Astrocyte (in vitro differentiated cells and primary cell): ENCODE results near the gene CAVIN4. TPM values are rescaled to one million over a fixed set of nuclear protein-coding genes. Genes with fewer than 3 reads are reported as not detected.

Experiments used
- DNase-seq: peaks from one replicate; pipeline ENCODE4 v3.0.0-alpha.2; 2010; ENCODE audit warnings: low read depth
- FAIRE-seq: peaks from 2 replicates; lab custom pipeline; 2011; peaks lifted over from hg19 to GRCh38; lab: Jason Lieb, UNC
- H2AFZ ChIP-seq: 2 replicates; pipeline ENCODE4 v1.6.0; 2012; ENCODE audit warnings: low read depth, low read length, inconsistent platforms
- H3K27ac ChIP-seq: 2 replicates; pipeline ENCODE4 v1.5.1; 2011; ENCODE audit warnings: low read depth, low read length, inconsistent platforms
- H3K27me3 ChIP-seq: 2 replicates; pipeline ENCODE4 v1.6.0; 2011; ENCODE audit warnings: low read length, inconsistent platforms; ENCODE audit not compliant: insufficient read depth
- H3K36me3 ChIP-seq: 2 replicates; pipeline ENCODE4 v1.5.1; 2011; ENCODE audit warnings: low read length, inconsistent platforms; ENCODE audit not compliant: insufficient read depth
- H3K4me1 ChIP-seq: 2 replicates; pipeline ENCODE4 v1.5.1; 2011; ENCODE audit warnings: low read length, inconsistent platforms; ENCODE audit not compliant: insufficient read depth
- H3K4me2 ChIP-seq: 2 replicates; pipeline ENCODE4 v1.6.0; 2012; ENCODE audit warnings: low read length, inconsistent platforms
- H3K4me3 ChIP-seq: 2 replicates; pipeline ENCODE4 v1.5.1; 2011; ENCODE audit warnings: low read depth, mild to moderate bottlenecking, low read length, inconsistent platforms; ENCODE audit not compliant: insufficient read depth
- H3K79me2 ChIP-seq: 2 replicates; pipeline ENCODE4 v1.6.0; 2012; ENCODE audit warnings: mild to moderate bottlenecking, low read length, inconsistent platforms; ENCODE audit not compliant: insufficient read depth
- H3K9ac ChIP-seq: 2 replicates; pipeline ENCODE4 v1.6.0; 2012; ENCODE audit warnings: mild to moderate bottlenecking, low read length, inconsistent platforms
- H3K9me3 ChIP-seq: 2 replicates; pipeline ENCODE4 v1.5.1; 2012; ENCODE audit warnings: low read depth, mild to moderate bottlenecking, low read length, inconsistent platforms; ENCODE audit not compliant: insufficient read depth
- H4K20me1 ChIP-seq: 2 replicates; pipeline ENCODE4 v1.6.0; 2012; ENCODE audit warnings: low read length, inconsistent platforms; ENCODE audit not compliant: insufficient read depth
- H3K27ac Mint-ChIP-seq: one replicate; pipeline ENCODE4 v1.8.0; 2021; ENCODE audit warnings: mild to moderate bottlenecking, mixed read lengths; ENCODE audit not compliant: unreplicated experiment
- H3K27me3 Mint-ChIP-seq: one replicate; pipeline ENCODE4 v1.8.0; 2021; ENCODE audit warnings: low read depth, mixed read lengths; ENCODE audit not compliant: unreplicated experiment
- H3K36me3 Mint-ChIP-seq: one replicate; pipeline ENCODE4 v1.8.0; 2021; ENCODE audit warnings: low read depth, mixed read lengths; ENCODE audit not compliant: unreplicated experiment
- H3K4me1 Mint-ChIP-seq: one replicate; pipeline ENCODE4 v1.8.0; 2021; ENCODE audit warnings: low read depth, mixed read lengths; ENCODE audit not compliant: unreplicated experiment
- H3K4me3 Mint-ChIP-seq: one replicate; pipeline ENCODE4 v1.8.0; 2021; ENCODE audit warnings: mild to moderate bottlenecking, moderate library complexity, mixed read lengths; ENCODE audit not compliant: unreplicated experiment
- H3K9me3 Mint-ChIP-seq: one replicate; pipeline ENCODE4 v1.8.0; 2021; ENCODE audit warnings: mild to moderate bottlenecking, mixed read lengths; ENCODE audit not compliant: unreplicated experiment
- EZH2 ChIP-seq: IDR thresholded peaks from 2 replicates; pipeline ENCODE4 v1.6.1; 2012; ENCODE audit warnings: mild to moderate bottlenecking, low read length, inconsistent platforms; ENCODE audit not compliant: insufficient read depth
- total RNA-seq: library from RNA; stranded (reverse); gene quantifications from 2 replicates; pipeline ENCODE4 v1.2.1, GENCODE V29; 2021
- TF ChIP-seq, protein P1 (sequence below): IDR thresholded peaks from 2 replicates; pipeline ENCODE4 v1.5.1; 2011; ENCODE audit warnings: low read depth, mild to moderate bottlenecking, inconsistent platforms, low read length, moderate library complexity; ENCODE audit not compliant: insufficient read depth

CAVIN4 gene
- total RNA-seq, 1 donor from 2014 or later: 4.2 TPM

GRCh38 chr9:100575765-100576386 is 2.0 kb upstream of the CAVIN4 start:
- Mint-ChIP-seq H3K4me3 (no peak overlapping the region), H3K4me1 (peaks cover 52% of the 10 kb centered on the region), H3K9me3 (no peaks in the 10 kb centered on the region), H3K27ac (peak overlapping the region; percentile 55), H3K36me3 (no peaks in the 10 kb centered on the region), H3K27me3 (no peaks in the 10 kb centered on the region)
- H3K27me3 ChIP-seq: no peaks in the 10 kb centered on the region
- peak overlapping the region; percentile 35 for H3K4me2 ChIP-seq
- H3K9me3 ChIP-seq: no peaks in the 10 kb centered on the region
- peaks cover 28% of the 10 kb centered on the region for H3K4me1 ChIP-seq
- no peaks in the 10 kb centered on the region for H4K20me1 ChIP-seq
- H3K27ac ChIP-seq: peak overlapping the region; percentile 2
- FAIRE-seq: peak; percentile 100
- no peak overlapping the region for H3K4me3 ChIP-seq
- H2AFZ ChIP-seq: no peak overlapping the region
- H3K36me3 ChIP-seq: no peaks in the 10 kb centered on the region
- no peak for TF ChIP-seq EZH2
- TF ChIP-seq, protein P1, sequence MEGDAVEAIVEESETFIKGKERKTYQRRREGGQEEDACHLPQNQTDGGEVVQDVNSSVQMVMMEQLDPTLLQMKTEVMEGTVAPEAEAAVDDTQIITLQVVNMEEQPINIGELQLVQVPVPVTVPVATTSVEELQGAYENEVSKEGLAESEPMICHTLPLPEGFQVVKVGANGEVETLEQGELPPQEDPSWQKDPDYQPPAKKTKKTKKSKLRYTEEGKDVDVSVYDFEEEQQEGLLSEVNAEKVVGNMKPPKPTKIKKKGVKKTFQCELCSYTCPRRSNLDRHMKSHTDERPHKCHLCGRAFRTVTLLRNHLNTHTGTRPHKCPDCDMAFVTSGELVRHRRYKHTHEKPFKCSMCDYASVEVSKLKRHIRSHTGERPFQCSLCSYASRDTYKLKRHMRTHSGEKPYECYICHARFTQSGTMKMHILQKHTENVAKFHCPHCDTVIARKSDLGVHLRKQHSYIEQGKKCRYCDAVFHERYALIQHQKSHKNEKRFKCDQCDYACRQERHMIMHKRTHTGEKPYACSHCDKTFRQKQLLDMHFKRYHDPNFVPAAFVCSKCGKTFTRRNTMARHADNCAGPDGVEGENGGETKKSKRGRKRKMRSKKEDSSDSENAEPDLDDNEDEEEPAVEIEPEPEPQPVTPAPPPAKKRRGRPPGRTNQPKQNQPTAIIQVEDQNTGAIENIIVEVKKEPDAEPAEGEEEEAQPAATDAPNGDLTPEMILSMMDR: no peak
- no peak overlapping the region for H3K9ac ChIP-seq
- H3K79me2 ChIP-seq: no peaks in the 10 kb centered on the region
- DNase-seq: peak; percentile 90

- no peaks in the 10 kb centered on the region for H3K79me2 ChIP-seq
- no peaks in the 10 kb centered on the region for H3K27me3 Mint-ChIP-seq
- peak overlapping the region; percentile 82 for H3K4me3 Mint-ChIP-seq
- no peaks in the 10 kb centered on the region for H3K9me3 ChIP-seq
- no peak overlapping the region for H3K27ac Mint-ChIP-seq
- H3K27ac ChIP-seq: no peak overlapping the region
- H4K20me1 ChIP-seq: no peaks in the 10 kb centered on the region
- no peak overlapping the region for H3K9ac ChIP-seq
- no peak for FAIRE-seq
- H3K4me3 ChIP-seq: no peak overlapping the region
- TF ChIP-seq EZH2: no peak
- TF ChIP-seq, protein P1: no peak
- DNase-seq: no peak
- H3K4me1 ChIP-seq: peaks cover 28% of the 10 kb centered on the region
- peaks cover 63% of the 10 kb centered on the region for H3K4me1 Mint-ChIP-seq
- H3K4me2 ChIP-seq: no peak overlapping the region
- no peaks in the 10 kb centered on the region for H3K9me3 Mint-ChIP-seq
- H3K36me3 ChIP-seq: no peaks in the 10 kb centered on the region
- no peaks in the 10 kb centered on the region for H3K27me3 ChIP-seq
- no peak overlapping the region for H2AFZ ChIP-seq
- no peaks in the 10 kb centered on the region for H3K36me3 Mint-ChIP-seq
Measured at GRCh38 chr9:100578610-100579009, 731 bp downstream of the CAVIN4 start.

DNA sequence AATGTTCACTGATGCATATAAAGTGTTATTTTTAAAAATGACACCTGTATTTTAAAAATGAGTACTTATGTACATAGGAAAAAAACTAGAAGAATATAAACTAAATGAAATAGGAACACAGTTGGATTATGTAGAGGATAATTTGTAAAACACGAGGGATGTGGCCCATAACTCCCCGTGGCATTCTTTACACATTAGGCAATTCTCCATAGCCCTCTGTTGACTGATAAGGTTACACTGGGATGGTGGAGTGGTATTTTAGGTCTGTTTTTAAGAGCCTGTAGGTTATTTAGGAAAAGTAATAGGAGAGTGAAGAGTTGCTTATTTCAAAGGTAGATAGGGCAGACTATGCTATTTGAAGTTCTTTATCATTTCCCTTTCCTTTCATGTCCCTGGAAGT is 1.8 kb downstream of the CAVIN4 start:
- DNase-seq (peak; percentile 65), FAIRE-seq (no peak)
- H3K27ac ChIP-seq: no peak overlapping the region
- H3K4me3 ChIP-seq: no peak overlapping the region
- Mint-ChIP-seq H3K9me3 (no peaks in the 10 kb centered on the region), H3K4me3 (peak overlapping the region; percentile 80), H3K27ac (peak overlapping the region; percentile 45), H3K4me1 (peaks cover 54% of the 10 kb centered on the region), H3K27me3 (no peaks in the 10 kb centered on the region), H3K36me3 (no peaks in the 10 kb centered on the region)
- H3K36me3 ChIP-seq: no peaks in the 10 kb centered on the region
- H3K27me3 ChIP-seq: no peaks in the 10 kb centered on the region
- H3K79me2 ChIP-seq: no peaks in the 10 kb centered on the region
- H4K20me1 ChIP-seq: no peaks in the 10 kb centered on the region
- peaks cover 28% of the 10 kb centered on the region for H3K4me1 ChIP-seq
- H3K4me2 ChIP-seq: peak overlapping the region; percentile 4
- TF ChIP-seq, protein P1: no peak
- no peak for TF ChIP-seq EZH2
- H3K9me3 ChIP-seq: no peaks in the 10 kb centered on the region
- no peak overlapping the region for H3K9ac ChIP-seq
- no peak overlapping the region for H2AFZ ChIP-seq
